DOHH2 (cell line): ENCODE data around the gene PDE6G.
"Not testable (repeated sequence)": the region's sequence is repeated elsewhere in the genome, so short reads cannot be mapped to it uniquely, and the experiment has no call there.

Experiments
- H3F3A ChIP-seq: fragments of 200-600 bp; sonication (generic), shearing (Covaris generic); 2 replicates; pipeline ENCODE4 v1.6.0; 2016; ENCODE audit warnings: antibody characterized with exemption, mild to moderate bottlenecking; ENCODE audit not compliant: control insufficient read depth, insufficient read depth
- H3K27ac ChIP-seq: fragments of 200-600 bp; sonication (generic); 2 replicates; pipeline ENCODE4 v1.5.1; 2014; ENCODE audit warnings: low read depth, mild to moderate bottlenecking, low read length, moderate library complexity
- H3K27me3 ChIP-seq: fragments of 200-600 bp; sonication (generic); 2 replicates; pipeline ENCODE4 v1.6.1; 2014; ENCODE audit warnings: mild to moderate bottlenecking, low read length, mixed read lengths; ENCODE audit not compliant: control insufficient read depth
- H3K36me3 ChIP-seq: fragments of 200-600 bp; sonication (generic); 2 replicates; pipeline ENCODE4 v1.6.1; 2014; ENCODE audit warnings: mild to moderate bottlenecking, low read length, moderate library complexity, mixed read lengths; ENCODE audit not compliant: control insufficient read depth
- H3K4me1 ChIP-seq: fragments of 200-600 bp; sonication (generic); 2 replicates; pipeline ENCODE4 v1.6.1; 2014; ENCODE audit warnings: mild to moderate bottlenecking, low read length, mixed read lengths; ENCODE audit not compliant: control insufficient read depth
- H3K4me2 ChIP-seq: fragments of 200-600 bp; sonication (generic); 2 replicates; pipeline ENCODE4 v1.6.0; 2014; ENCODE audit warnings: mild to moderate bottlenecking, low read length, moderate library complexity
- H3K4me3 ChIP-seq: fragments of 200-600 bp; sonication (generic); 2 replicates; pipeline ENCODE4 v1.5.1; 2014; ENCODE audit warnings: mild to moderate bottlenecking, low read length, mixed read lengths
- H3K79me2 ChIP-seq: fragments of 200-600 bp; sonication (generic); 2 replicates; pipeline ENCODE4 v1.6.1; 2014; ENCODE audit warnings: mild to moderate bottlenecking, low read length, mixed read lengths; ENCODE audit not compliant: control insufficient read depth
- H3K9me2 ChIP-seq: fragments of 200-600 bp; sonication (generic); replicated peaks from 2 replicates; pipeline ENCODE4 v1.6.1; 2014; ENCODE audit warnings: mild to moderate bottlenecking, low read length, mixed read lengths; ENCODE audit not compliant: control insufficient read depth
- H3K9me3 ChIP-seq: fragments of 200-600 bp; sonication (generic); 2 replicates; pipeline ENCODE4 v1.6.1; 2014; ENCODE audit warnings: antibody characterized with exemption, low read length, mixed read lengths; ENCODE audit not compliant: control insufficient read depth, insufficient read depth
- H4K20me1 ChIP-seq: fragments of 200-600 bp; sonication (generic); 2 replicates; pipeline ENCODE4 v1.6.0; 2014; ENCODE audit warnings: low read depth, mild to moderate bottlenecking, antibody characterized with exemption, low read length, moderate library complexity; ENCODE audit not compliant: control insufficient read depth, insufficient read depth
- EZH2phosphoT487 ChIP-seq: fragments of 200-600 bp; sonication (generic); IDR thresholded peaks from 2 replicates; pipeline ENCODE4 v1.6.1; 2017; ENCODE audit warnings: borderline replicate concordance, mild to moderate bottlenecking, antibody characterized with exemption, low read length, moderate library complexity, mixed read lengths
- TF ChIP-seq, protein P1 (sequence below): fragments of 200-600 bp; sonication (generic); IDR thresholded peaks from one replicate; pipeline ENCODE4 v1.5.1; 2014; ENCODE audit warnings: antibody characterized with exemption, mild to moderate bottlenecking, low read depth, low read length; ENCODE audit not compliant: poor library complexity, severe bottlenecking

Gene PDE6G

DNA sequence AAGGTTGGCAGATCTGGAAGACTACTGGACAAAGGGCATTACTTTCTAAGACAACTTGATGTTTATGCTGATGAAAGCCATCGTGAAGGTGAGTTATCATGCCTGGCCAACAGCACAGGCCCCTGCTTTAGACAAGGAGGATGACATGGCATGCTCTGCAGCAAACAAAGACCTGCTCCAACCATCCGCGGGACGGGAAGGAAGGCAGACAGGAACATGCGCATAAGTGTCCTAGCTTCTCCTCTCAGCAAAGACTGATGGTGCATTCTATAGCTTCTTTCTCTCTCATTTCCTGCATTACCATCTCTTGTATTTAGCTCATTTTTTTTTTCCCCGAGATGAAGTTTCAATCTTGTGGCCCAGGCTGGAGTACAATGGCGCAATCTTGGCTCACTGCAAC is 24.9 kb downstream of the PDE6G start:
- Histone ChIP-seq H3K4me2 (no peak overlapping the region), H3K36me3 (peaks cover 54% of the 10 kb centered on the region), H3F3A (peaks cover 14% of the 10 kb centered on the region), H3K9me2 (no peaks in the 10 kb centered on the region), H3K4me1 (peaks cover 39% of the 10 kb centered on the region), H3K27me3 (no peaks in the 10 kb centered on the region), H3K4me3 (no peak overlapping the region), H3K27ac (no peak overlapping the region), H4K20me1 (no peaks in the 10 kb centered on the region; the same call in 1 of the 2 replicates), H3K9me3 (no peaks in the 10 kb centered on the region), H3K79me2 (peaks cover 65% of the 10 kb centered on the region)
- TF ChIP-seq, protein P1, sequence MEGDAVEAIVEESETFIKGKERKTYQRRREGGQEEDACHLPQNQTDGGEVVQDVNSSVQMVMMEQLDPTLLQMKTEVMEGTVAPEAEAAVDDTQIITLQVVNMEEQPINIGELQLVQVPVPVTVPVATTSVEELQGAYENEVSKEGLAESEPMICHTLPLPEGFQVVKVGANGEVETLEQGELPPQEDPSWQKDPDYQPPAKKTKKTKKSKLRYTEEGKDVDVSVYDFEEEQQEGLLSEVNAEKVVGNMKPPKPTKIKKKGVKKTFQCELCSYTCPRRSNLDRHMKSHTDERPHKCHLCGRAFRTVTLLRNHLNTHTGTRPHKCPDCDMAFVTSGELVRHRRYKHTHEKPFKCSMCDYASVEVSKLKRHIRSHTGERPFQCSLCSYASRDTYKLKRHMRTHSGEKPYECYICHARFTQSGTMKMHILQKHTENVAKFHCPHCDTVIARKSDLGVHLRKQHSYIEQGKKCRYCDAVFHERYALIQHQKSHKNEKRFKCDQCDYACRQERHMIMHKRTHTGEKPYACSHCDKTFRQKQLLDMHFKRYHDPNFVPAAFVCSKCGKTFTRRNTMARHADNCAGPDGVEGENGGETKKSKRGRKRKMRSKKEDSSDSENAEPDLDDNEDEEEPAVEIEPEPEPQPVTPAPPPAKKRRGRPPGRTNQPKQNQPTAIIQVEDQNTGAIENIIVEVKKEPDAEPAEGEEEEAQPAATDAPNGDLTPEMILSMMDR = no peak
- TF ChIP-seq EZH2phosphoT487 = no peak

DNA sequence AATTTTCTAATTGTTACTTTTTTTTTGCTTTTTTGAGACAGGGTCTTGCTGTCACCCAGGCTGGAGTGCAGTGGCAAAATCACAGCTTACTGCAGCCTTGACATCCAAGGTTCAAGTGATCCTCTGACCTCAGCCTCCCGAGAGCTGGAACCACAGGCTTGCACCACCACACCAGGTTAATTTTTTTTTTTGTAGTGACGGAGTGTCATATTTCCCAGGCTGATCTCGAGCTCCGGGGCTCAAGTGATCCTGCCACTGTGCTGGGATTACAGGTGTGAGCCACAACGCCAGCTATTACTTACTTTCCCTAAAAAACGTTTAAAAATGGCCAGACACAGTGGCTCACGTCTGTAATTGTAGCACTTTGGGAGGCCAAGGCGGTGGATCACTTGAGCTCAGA is 26.1 kb downstream of the PDE6G start:
- Histone ChIP-seq H3K4me1 (peaks cover 34% of the 10 kb centered on the region), H3K36me3 (peaks cover 59% of the 10 kb centered on the region), H3K4me3 (no peak overlapping the region), H4K20me1 (no peaks in the 10 kb centered on the region; the same call in 1 of the 2 replicates), H3K27me3 (no peaks in the 10 kb centered on the region), H3K4me2 (no peak overlapping the region), H3K79me2 (peaks cover 57% of the 10 kb centered on the region), H3K9me2 (no peaks in the 10 kb centered on the region), H3K27ac (no peak overlapping the region), H3F3A (peaks cover 10% of the 10 kb centered on the region), H3K9me3 (no peaks in the 10 kb centered on the region)
- no peak for TF ChIP-seq EZH2phosphoT487
- TF ChIP-seq, protein P1 = no peak

DNA sequence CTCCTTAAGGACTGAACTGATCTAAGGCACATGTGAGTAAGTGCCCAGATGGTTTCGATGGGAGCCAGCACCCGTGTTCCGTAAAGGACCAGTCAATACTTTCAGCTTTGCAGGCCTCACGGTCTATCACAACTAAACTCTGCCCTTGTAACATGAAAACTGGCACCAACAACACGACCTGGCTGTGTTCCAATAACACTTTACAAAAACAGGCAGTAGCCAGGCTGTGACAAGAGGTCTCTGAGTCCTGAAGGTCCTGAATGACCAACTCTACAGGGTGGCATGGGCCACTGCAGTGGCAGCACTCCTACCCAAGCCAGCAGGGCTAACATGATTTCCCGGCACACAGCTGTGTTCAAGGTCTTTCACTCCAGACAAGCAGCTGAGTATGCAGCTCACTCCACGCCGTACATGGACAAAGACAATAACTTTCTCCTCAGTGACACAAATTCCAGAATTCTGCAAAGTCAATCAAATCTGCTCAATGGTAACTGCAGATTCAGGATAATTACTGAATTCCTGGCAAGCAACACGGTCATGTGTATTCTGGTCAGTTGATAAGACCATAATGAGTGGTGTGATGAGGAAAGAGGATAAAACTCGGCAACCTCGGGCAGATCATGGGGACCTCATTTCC is 34.7 kb downstream of the PDE6G start:
- H4K20me1 ChIP-seq = no peaks in the 10 kb centered on the region
- no peaks in the 10 kb centered on the region for H3K9me2 ChIP-seq
- H3K79me2 ChIP-seq = peaks cover 44% of the 10 kb centered on the region
- H3K4me3 ChIP-seq = no peak overlapping the region
- no peaks in the 10 kb centered on the region for H3K4me1 ChIP-seq
- H3K27me3 ChIP-seq = no peaks in the 10 kb centered on the region
- H3K4me2 ChIP-seq = no peak overlapping the region
- no peak overlapping the region for H3K27ac ChIP-seq
- peaks cover 72% of the 10 kb centered on the region for H3K36me3 ChIP-seq
- H3K9me3 ChIP-seq = no peaks in the 10 kb centered on the region
- no peaks in the 10 kb centered on the region for H3F3A ChIP-seq
- TF ChIP-seq EZH2phosphoT487 = no peak
- TF ChIP-seq, protein P1 = no peak

DNA sequence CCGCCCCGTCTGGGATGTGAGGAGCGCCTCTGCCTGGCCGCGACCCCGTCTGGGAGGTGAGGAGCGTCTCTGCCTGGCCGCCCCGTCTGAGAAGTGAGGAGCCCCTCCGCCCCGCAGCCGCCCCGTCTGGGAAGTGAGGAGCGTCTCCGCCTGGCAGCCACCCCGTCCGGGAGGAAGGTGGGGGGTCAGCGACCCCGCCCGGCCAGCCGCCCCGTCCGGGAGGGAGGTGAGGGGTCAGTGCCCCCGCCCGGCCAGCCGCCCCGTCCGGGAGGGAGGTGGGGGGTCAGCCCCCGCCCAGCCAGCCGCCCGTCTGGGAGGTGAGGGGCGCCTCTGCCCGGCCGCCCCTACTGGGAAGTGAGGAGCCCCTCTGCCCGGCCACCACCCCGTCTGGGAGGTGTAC is 38.0 kb downstream of the PDE6G start:
- not testable (repeated sequence) for H3K4me2 ChIP-seq, H3K27ac ChIP-seq, H4K20me1 ChIP-seq, H3F3A ChIP-seq, H3K9me3 ChIP-seq, H3K4me3 ChIP-seq, H3K9me2 ChIP-seq, H3K4me1 ChIP-seq, H3K27me3 ChIP-seq
- peaks cover 59% of the 10 kb centered on the region for H3K79me2 ChIP-seq
- peaks cover 69% of the 10 kb centered on the region for H3K36me3 ChIP-seq
